A549 treated with DMSO at 1 μM for 4 hours (cell line): Measurements from ENCODE around the gene SPATA25. TPM values are rescaled to one million over a fixed set of nuclear protein-coding genes. Genes with fewer than 3 reads are reported as not detected.

ENCODE experiments used
- total RNA-seq: library from RNA; stranded (reverse); fragments of 200-300 nt; extraction: Qiagen RNA extraction; gene quantifications from 5 replicates; pipeline ENCODE4 v1.2.3, GENCODE V29; 2022; ENCODE audit warnings: low read depth

Gene SPATA25
- total RNA-seq: 0.43 to 0.75 TPM (median 0.67 TPM) in 4 of 5 replicates, not detected in the other

GRCh38 chr20:45887346-45887715, at the start of gene SPATA25:
Gene SPATA25, minus strand, starts transcription at chr20:45887622. Its CDS starts 32 bp downstream, at chr20:45887590.

GRCh38 chr20:45934586-45935415, 47.4 kb upstream of the SPATA25 start, which contains the start of gene PCIF1:
Gene PCIF1, plus strand, starts transcription at chr20:45934683. Its CDS starts 4,317 bp downstream, at chr20:45939000.

GRCh38 chr20:45911486-45912343, 24.3 kb upstream of the SPATA25 start, which contains the start of gene PLTP:
Gene PLTP, minus strand, starts transcription at chr20:45912155. Its CDS starts 703 bp downstream, at chr20:45911452.

GRCh38 chr20:45890985-45891983, 3.9 kb upstream of the SPATA25 start, which contains the start of the genes CTSA and NEURL2:
Gene CTSA, plus strand, starts transcription at chr20:45891335. Its CDS starts 234 bp downstream, at chr20:45891569.
Gene NEURL2, minus strand, starts transcription at chr20:45891208. Its CDS starts 217 bp downstream, at chr20:45890991.

GRCh38 chr20:45880988-45881788, 6.2 kb downstream of the SPATA25 start, which contains the start of gene ZSWIM1:
Gene ZSWIM1, plus strand, starts transcription at chr20:45881227. Its CDS starts 1,366 bp downstream, at chr20:45882593.

GRCh38 chr20:45857114-45857881, 30.1 kb downstream of the SPATA25 start, which contains the start of the genes ACOT8 and ZSWIM3:
Gene ACOT8, minus strand, starts transcription at chr20:45857392. Its CDS starts 77 bp downstream, at chr20:45857315.
Gene ZSWIM3, plus strand, starts transcription at chr20:45857614. Its CDS starts 212 bp downstream, at chr20:45857826.

Other genes starting within 250 kb of the SPATA25 start
- gene WFDC11, start 217.4 kb downstream of the SPATA25 start, total RNA-seq: not detected in 5 replicates
- gene WFDC13, start 185.6 kb downstream of the SPATA25 start, total RNA-seq: not detected in 5 replicates
- gene WFDC10B, start 182.6 kb downstream of the SPATA25 start, total RNA-seq: not detected in 5 replicates
- gene SPINT4, start 165.3 kb downstream of the SPATA25 start, total RNA-seq: not detected in 5 replicates
- 0.23 TPM in 1 of 5 replicates, not detected in the others for gene WFDC3, start 95.7 kb downstream of the SPATA25 start, total RNA-seq
- 30.7 to 37.6 TPM (median 36.3 TPM) in 5 replicates for gene DNTTIP1, start 95.7 kb downstream of the SPATA25 start, total RNA-seq
- gene UBE2C, start 75.0 kb downstream of the SPATA25 start, total RNA-seq: 225 to 256 TPM (median 248 TPM) in 5 replicates
- gene TNNC2, start 60.3 kb downstream of the SPATA25 start, total RNA-seq: 0.31 TPM in 1 of 5 replicates, not detected in the others
- 8.8 to 13.0 TPM (median 11.6 TPM) in 5 replicates for gene SNX21, start 53.8 kb downstream of the SPATA25 start, total RNA-seq
- gene ACOT8, start 30.2 kb downstream of the SPATA25 start, total RNA-seq: 18.7 to 21.8 TPM (median 19.5 TPM) in 5 replicates
- 1.4 to 1.8 TPM (median 1.5 TPM) in 5 replicates for gene ZSWIM3, start 30.0 kb downstream of the SPATA25 start, total RNA-seq
- 6.2 to 7.6 TPM (median 6.8 TPM) in 5 replicates for gene ZSWIM1, start 6.4 kb downstream of the SPATA25 start, total RNA-seq
- 0.88 to 1.3 TPM (median 1.2 TPM) in 5 replicates for gene NEURL2, start 3.6 kb upstream of the SPATA25 start, total RNA-seq
- 101 to 131 TPM (median 116 TPM) in 5 replicates for gene CTSA, start 3.7 kb upstream of the SPATA25 start, total RNA-seq
- gene PLTP, start 24.5 kb upstream of the SPATA25 start, total RNA-seq: 1.4 to 2.1 TPM (median 1.9 TPM) in 5 replicates
- gene PCIF1, start 47.1 kb upstream of the SPATA25 start, total RNA-seq: 31.8 to 36.3 TPM (median 32.2 TPM) in 5 replicates
- 8.4 to 11.2 TPM (median 10.1 TPM) in 5 replicates for gene ZNF335, start 84.6 kb upstream of the SPATA25 start, total RNA-seq
- gene MMP9, start 121.3 kb upstream of the SPATA25 start, total RNA-seq: 0.62 to 0.97 TPM (median 0.87 TPM) in 5 replicates
- gene SLC12A5, start 141.6 kb upstream of the SPATA25 start, total RNA-seq: 11.4 to 17.7 TPM (median 12.1 TPM) in 5 replicates
- gene NCOA5, start 202.3 kb upstream of the SPATA25 start, total RNA-seq: 17.7 to 28.0 TPM (median 24.2 TPM) in 5 replicates
- gene CD40, start 230.7 kb upstream of the SPATA25 start, total RNA-seq: 4.1 to 5.0 TPM (median 4.6 TPM) in 5 replicates